AG09319 (cell line): ENCODE data around the gene MEI4.

Experiments
- DNase-seq: peaks from one replicate; pipeline ENCODE4 v3.0.0-alpha.2; 2010; ENCODE audit warnings: low read depth; ENCODE audit errors: extremely low read depth
- TF ChIP-seq, protein P1 (sequence below): IDR thresholded peaks from 2 replicates; pipeline ENCODE4 v1.5.1; 2011; ENCODE audit warnings: low read depth, mild to moderate bottlenecking, inconsistent platforms, low read length, moderate library complexity

MEI4 gene

DNA sequence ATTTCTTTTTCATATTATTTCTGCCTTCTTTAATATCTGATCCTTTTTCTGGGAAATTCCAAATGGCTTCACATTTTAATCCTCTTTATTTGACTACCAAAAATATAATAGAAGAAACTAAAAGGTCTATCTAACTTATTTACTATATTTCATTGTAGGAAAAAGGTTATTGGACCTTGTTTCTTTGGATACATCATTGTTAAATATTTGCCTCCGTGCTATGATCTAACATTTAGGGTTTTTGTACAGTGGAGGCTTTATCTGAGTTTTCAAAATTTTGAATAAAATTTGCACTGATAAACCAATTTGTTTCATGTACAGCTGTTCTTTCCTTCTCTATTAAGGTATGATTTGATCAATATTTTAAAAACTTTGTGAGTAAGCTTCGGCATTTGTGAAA is 109.5 kb downstream of the MEI4 start:
- DNase-seq, result no peak

DNA sequence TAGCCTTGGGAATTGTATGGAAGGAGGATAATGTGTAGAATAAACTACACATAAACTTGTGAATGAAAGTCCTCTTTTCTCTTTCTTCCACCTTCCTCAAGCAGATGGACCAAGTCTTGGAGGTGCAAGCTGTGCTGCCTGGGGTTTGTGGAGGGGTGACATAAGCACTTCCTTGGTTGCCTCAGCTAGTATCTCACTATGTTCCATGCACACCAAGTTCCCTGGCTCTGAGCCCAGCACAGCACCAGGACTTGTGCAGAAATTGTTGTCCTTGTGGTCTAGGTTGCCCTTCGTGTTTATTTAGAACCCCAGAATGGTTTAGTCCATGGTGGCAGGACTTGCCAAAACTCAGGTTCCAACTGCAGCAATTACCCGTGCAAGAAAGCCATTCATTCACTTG is 110.3 kb downstream of the MEI4 start:
- TF ChIP-seq, protein P1, sequence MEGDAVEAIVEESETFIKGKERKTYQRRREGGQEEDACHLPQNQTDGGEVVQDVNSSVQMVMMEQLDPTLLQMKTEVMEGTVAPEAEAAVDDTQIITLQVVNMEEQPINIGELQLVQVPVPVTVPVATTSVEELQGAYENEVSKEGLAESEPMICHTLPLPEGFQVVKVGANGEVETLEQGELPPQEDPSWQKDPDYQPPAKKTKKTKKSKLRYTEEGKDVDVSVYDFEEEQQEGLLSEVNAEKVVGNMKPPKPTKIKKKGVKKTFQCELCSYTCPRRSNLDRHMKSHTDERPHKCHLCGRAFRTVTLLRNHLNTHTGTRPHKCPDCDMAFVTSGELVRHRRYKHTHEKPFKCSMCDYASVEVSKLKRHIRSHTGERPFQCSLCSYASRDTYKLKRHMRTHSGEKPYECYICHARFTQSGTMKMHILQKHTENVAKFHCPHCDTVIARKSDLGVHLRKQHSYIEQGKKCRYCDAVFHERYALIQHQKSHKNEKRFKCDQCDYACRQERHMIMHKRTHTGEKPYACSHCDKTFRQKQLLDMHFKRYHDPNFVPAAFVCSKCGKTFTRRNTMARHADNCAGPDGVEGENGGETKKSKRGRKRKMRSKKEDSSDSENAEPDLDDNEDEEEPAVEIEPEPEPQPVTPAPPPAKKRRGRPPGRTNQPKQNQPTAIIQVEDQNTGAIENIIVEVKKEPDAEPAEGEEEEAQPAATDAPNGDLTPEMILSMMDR, result no peak
- DNase-seq, result no peak

More for the DNA sequence above, 109.5 kb downstream of the MEI4 start:
- TF ChIP-seq, protein P1, result no peak

DNA sequence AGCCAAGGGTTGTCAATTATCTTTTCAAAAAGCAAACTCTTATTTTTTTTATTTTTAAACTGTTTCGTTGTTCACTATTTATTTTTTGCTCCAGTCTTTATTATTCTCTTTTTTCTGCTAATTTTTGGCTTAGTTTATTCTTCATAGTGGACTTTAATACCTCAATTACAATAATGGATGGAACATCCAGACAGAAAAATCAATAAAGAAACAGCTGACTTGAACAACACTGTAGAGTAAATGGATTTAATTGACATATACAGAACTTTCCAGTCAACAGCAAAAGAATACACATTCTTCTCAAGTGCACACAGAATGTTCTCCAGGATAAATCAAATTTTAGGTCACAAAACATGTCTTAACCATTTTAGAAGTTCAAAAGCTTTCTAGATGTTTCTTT is 111.5 kb downstream of the MEI4 start:
- TF ChIP-seq, protein P1, result no peak
- DNase-seq, result no peak

DNA sequence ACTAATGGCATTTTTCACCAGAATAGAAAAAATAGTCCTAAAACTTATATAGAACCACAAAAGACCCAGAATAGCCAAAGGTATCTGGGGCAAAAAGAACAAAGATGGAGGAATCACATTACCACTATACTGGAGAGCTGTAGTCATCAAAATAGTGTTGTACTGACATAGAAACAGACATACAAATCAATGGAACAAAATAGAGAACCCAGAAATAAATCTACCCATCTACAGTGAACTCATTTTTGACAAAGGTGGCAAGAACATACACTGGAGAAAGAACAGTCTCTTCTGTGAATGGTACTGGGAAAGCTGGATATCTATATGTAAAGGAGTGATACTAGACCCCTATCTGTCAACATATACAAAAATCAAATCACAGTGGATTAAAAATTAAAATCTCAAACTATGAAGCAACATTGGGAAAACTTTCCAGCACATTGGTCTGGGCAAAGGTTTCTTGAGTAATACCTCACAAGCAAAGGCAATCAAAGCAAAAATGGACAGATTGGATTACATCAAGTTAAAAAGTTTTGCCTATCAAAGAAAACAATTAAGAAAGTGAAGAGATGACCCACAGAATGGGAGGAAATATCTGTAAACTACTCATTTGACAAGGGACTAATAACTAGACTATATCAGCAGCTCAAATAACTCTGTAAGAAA is 120.5 kb downstream of the MEI4 start:
- TF ChIP-seq, protein P1, result no peak
- DNase-seq, result no peak

DNA sequence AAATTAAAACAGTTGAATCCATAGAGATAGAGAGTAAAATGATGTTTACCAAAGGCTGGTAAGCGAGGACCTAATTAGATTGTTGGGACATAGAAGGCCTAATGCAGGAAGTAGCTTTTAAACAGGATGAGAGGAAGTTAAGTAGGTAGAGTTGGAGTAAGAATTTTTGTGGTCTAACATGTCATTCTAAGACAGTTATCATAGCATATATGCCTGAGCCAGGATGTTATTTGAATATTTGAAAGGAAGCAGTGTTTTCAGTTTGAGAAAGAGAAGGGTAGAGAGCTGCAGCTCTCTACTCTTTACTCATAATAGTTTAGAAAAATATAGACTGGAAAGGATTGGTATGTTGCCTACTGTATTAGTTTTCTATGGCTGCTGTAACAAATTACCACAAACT is 121.6 kb downstream of the MEI4 start:
- TF ChIP-seq, protein P1, result no peak
- no peak for DNase-seq

DNA sequence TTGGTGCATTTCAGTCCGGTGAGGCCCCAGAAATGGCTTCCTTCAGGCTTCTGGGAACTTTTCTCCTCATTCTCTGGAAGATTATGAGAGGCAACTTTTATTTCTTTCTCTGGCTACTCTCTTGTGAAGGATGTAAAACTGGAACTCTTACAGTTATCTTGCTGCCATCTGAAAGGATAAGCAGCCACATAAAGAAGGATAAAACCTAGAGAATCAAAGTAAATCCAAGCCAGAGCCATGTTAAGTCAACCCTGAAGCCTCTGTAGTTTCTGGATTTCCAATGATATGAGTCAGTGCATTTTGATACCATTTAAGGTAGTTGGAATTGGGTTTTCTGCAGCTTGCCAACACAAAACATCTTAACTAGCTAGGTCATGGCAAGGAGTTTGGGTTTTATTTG is 123.6 kb downstream of the MEI4 start:
- TF ChIP-seq, protein P1, result no peak
- DNase-seq, result no peak

DNA sequence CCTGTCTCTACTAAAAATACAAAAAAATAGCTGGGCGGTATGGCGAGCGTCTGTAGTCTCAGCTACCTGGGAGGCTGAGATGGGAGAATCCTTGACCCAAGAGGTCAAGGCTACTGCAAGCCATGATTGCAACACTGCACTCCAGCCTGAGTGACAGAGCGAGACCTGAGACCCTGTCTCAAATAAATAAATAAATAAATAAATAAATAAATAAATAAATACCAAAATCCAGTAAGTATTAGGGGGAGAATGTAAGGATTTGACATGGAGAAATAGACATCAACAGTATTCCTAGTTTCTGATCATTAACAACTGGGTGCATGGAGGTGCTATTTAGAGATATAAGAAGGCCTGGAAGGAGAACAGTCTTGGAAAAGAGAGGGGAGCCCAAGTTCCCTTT is 125.7 kb downstream of the MEI4 start:
- TF ChIP-seq, protein P1, result no peak
- no peak for DNase-seq
